ENCODE data around the gene GATM.

GATM gene

DNA sequence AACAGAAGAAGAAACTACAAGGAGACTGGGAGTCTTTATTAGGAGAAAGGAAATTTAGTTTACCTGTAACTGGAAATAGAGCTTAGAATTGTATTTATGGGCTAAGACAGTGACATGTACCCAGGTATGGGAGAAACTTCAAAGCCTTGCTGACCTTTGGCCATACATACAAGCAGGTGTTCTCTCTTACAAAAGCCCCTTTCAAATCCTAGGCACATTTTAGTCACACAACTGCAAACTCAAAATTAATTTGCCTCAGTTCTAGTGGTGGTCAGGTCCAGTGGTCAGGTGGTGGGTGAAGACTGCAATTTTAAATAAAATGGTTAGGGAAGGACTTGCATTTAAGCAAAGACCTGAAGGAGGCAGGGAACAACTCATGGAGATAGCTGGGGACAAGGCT is 30.4 kb downstream of the GATM start:
- H3K27ac Mint-ChIP-seq = no peak overlapping the region
- peaks cover 28% of the 10 kb centered on the region for H3K27me3 Mint-ChIP-seq

DNA sequence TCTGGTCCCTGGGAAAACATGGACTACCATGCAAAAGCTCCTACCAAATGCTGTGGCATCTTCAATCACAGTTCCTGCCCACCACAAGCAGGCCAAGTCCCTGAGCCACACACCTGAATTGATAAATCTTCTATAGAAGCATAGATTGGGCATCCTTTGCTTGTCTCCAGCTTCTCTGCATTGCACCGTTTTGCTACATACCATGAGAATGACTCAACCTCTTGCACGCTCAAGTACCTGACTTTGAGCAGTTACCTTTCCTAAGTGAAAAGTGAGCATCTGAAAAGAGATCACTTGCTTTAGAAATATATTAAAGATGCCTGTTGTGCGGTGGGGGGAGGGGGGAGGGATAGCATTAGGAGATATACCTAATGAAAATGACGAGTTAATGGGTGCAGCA is 31.3 kb downstream of the GATM start:
- no peak overlapping the region for H3K27ac Mint-ChIP-seq
- H3K4me1 Mint-ChIP-seq = peaks cover under 1% of the 10 kb centered on the region
- H3K9me3 Mint-ChIP-seq = no peaks in the 10 kb centered on the region
- H3K4me3 Mint-ChIP-seq = no peak overlapping the region
- peaks cover 28% of the 10 kb centered on the region for H3K27me3 Mint-ChIP-seq
- no peak for ATAC-seq
- H3K36me3 Mint-ChIP-seq = no peaks in the 10 kb centered on the region

More for the DNA sequence above, 30.4 kb downstream of the GATM start:
- no peaks in the 10 kb centered on the region for H3K36me3 Mint-ChIP-seq
- no peak overlapping the region for H3K4me3 Mint-ChIP-seq
- H3K4me1 Mint-ChIP-seq = peaks cover 5% of the 10 kb centered on the region
- no peaks in the 10 kb centered on the region for H3K9me3 Mint-ChIP-seq
- no peak for ATAC-seq

DNA sequence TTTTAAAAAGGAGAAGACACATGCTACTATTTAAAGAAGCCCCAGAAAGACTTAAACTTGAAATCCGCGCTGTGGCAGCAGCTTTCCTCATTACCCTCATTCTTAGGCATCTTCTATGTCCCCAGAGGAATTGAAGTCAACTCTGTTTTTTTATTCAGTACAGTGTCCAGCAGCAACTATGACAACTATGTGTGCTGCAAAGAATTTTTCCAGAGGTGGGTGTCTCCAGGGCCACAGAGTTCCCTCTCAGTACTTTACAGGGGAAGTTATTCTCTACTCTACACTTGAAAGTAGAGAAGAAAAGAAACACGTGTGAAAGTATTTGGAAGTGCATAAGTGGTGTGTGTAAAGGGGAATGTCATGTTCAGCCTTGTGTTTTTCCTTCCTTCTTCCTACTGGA is 32.0 kb downstream of the GATM start:
- ATAC-seq = no peak
- Mint-ChIP-seq H3K27ac (no peak overlapping the region), H3K9me3 (no peaks in the 10 kb centered on the region), H3K4me1 (no peaks in the 10 kb centered on the region), H3K4me3 (no peak overlapping the region), H3K27me3 (peaks cover 28% of the 10 kb centered on the region), H3K36me3 (no peaks in the 10 kb centered on the region)

DNA sequence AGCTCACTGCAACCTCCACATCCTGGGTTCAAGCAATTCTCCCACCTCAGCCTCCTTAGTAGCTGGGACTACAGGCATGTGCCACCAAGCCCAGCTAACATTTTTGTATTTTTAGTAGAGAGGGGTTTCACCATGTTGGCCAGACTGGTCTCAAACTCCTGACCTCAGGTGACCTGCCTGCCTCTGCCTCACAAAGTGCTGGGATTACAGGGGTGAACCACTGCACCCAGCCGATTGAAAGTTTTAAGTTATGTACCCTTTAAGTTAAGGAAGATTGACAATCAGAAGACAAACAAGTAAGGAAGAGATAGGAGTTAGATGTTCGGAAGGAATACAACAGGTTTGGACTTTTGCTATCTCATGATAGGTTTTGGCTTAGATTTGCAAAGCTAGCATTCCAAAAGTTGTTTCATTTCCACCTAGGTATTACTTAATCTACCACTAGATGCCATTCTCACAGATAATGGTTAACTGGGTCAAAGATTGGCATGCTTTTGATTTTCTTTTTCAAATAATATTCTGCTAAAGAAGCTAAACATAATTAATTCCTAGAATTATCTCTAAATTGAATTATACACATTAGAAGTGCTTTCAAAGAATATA is 35.0 kb downstream of the GATM start:
- Mint-ChIP-seq H3K4me3 (no peak overlapping the region), H3K9me3 (no peaks in the 10 kb centered on the region), H3K4me1 (no peaks in the 10 kb centered on the region), H3K27me3 (peaks cover 11% of the 10 kb centered on the region), H3K27ac (no peak overlapping the region), H3K36me3 (no peaks in the 10 kb centered on the region)
- no peak for ATAC-seq

DNA sequence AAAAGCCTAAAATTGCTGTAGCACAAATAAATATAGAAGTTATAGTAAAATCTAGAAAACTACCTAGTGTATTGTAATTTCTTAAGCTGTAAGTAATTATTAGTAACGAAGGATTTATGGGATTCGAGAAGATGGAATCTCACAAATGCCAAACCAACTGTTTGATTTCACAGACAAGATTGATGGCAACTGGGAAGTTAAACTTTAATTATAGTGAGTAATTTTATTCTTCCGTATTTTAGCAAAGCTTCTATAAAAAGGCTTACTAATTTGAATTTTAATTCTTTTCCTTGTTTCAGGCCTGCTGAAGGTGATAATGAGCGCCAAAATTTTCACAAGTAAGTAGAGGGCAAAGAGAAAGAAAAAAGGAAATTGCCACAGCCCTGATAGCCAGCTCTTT is 36.6 kb downstream of the GATM start:
- no peaks in the 10 kb centered on the region for H3K9me3 Mint-ChIP-seq
- H3K27me3 Mint-ChIP-seq = no peaks in the 10 kb centered on the region
- H3K36me3 Mint-ChIP-seq = no peaks in the 10 kb centered on the region

DNA sequence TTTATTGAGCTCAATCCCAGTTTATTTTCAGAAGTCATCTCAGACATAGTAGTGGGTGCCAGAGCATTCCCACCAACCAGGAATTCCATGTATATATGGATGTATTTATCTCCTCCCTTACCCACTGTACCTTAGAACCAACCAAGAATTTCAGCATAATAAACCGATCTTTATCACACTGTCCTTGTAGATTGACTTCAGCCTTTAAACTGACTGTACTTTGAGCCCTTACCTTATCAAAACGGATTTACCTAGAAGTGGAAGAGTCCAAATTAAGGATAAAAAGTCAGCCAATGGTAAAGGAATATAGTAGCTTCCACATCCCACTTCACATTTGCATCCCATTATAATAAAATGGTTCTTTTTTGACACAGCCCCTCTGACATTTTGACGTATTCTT is 37.9 kb downstream of the GATM start:
- Mint-ChIP-seq H3K9me3 (no peaks in the 10 kb centered on the region), H3K36me3 (no peaks in the 10 kb centered on the region), H3K4me3 (no peak overlapping the region), H3K4me1 (no peaks in the 10 kb centered on the region), H3K27ac (no peak overlapping the region), H3K27me3 (no peaks in the 10 kb centered on the region)
- no peak for ATAC-seq

More for the DNA sequence above, 36.6 kb downstream of the GATM start:
- Mint-ChIP-seq H3K4me3 (no peak overlapping the region), H3K27ac (no peak overlapping the region), H3K4me1 (no peaks in the 10 kb centered on the region)
- no peak for ATAC-seq

DNA sequence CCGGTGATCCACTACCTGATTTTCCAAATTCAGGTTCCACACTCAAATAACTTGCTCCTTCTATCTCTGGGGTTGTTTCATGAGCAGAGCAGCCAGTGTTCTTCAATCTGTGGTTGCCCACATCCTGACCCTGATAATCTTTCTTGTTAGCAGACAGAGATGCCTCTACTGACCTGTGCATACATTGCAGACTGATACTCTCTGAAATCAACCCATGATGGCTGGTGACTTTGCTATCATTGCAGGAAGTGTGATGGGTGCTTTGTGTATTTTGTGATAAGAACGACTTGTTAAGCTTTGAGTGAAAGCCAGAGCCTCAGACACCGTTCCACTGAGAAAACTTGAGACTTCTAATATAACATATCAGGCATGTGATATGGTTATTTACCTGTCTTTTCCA is 39.9 kb downstream of the GATM start:
- Mint-ChIP-seq H3K27me3 (no peaks in the 10 kb centered on the region), H3K36me3 (no peaks in the 10 kb centered on the region), H3K4me3 (no peak overlapping the region), H3K4me1 (no peaks in the 10 kb centered on the region), H3K9me3 (no peaks in the 10 kb centered on the region), H3K27ac (no peak overlapping the region)
- no peak for ATAC-seq

DNA sequence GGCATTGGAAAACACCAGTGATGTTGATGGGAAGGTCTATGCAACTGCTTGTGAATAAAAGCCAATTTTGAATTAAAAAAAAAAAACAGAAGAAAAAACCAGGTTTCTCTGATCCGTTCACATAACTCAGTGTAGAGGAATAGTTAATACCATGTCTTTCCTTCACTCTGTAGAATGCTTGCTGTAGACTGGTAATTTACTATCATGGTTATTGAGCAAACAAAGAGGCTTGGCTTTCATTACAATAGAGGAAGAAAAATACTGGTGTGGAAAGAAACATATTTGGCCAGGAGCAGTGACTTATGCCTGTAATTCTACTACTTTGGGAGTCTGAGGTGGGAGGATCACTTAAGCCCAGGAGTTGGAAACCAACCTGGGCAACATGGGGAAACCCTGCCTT is 41.1 kb downstream of the GATM start:
- Mint-ChIP-seq H3K9me3 (no peaks in the 10 kb centered on the region), H3K27ac (no peak overlapping the region), H3K4me3 (no peak overlapping the region), H3K27me3 (peaks cover 9% of the 10 kb centered on the region), H3K36me3 (no peaks in the 10 kb centered on the region), H3K4me1 (no peaks in the 10 kb centered on the region)
- ATAC-seq = no peak

DNA sequence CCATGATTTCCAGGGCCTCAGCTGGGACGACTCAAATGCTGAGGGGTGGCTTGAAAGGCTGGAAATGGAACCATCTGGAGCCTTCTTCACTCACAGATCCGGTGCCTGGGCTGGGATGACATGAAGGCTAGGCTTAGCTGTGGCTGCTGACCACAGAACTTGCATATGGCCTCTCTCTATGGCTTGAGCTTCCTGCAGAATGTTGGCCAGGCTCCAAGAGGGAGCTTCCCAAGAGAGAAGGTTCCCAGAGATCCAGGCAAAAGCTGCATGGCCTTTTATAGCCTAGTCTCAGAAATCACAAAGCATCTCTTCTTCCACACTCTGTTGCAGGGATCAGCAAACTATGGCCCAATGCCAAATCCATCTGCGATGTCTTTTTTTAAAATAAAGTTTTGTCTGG is 44.8 kb downstream of the GATM start:
- Mint-ChIP-seq H3K9me3 (no peaks in the 10 kb centered on the region), H3K4me1 (no peaks in the 10 kb centered on the region), H3K4me3 (no peak overlapping the region), H3K36me3 (no peaks in the 10 kb centered on the region), H3K27ac (no peak overlapping the region), H3K27me3 (peaks cover 21% of the 10 kb centered on the region)
- no peak for ATAC-seq

DNA sequence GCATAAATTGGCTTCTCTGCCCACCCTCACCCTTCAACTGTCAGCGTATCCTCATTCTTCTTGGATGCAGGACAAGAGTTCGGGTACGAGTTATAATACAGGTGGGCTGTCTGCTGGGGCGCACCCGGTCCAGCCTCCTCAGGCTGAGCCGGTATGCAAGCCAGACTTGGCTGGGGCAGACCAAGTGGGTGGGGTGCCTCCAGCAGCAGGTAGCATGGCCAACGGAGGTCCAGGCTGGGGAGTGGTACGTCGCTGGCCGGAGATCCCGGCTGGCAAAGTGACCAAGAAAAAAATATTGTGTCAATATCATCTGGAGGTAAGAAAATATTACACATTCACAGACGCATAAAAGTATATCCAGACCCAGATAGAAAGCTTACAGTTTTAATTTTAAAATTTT is 45.6 kb downstream of the GATM start:
- Mint-ChIP-seq H3K4me3 (no peak overlapping the region), H3K4me1 (no peaks in the 10 kb centered on the region), H3K27me3 (peaks cover 29% of the 10 kb centered on the region), H3K9me3 (no peaks in the 10 kb centered on the region), H3K36me3 (no peaks in the 10 kb centered on the region), H3K27ac (no peak overlapping the region)
- ATAC-seq = no peak

DNA sequence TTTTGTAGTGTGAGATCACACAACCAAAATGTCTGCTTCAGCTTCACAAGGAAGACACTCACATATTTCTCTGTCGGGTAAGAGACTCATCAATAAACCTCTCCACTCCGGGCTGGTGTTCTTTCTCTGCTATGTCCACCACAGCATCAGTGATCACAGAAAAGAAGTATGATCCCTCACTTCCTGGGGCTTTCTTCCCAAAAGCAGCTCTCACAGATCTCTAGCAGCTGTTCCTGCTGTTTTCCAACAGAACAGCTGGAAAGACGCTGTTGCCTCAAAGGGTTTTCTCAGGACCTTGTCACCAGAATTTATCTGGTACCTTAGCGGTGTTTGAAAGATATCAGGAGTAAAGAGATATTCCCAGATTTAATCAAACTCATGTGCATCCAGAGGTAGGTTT is 46.4 kb downstream of the GATM start:
- no peak for ATAC-seq
- peaks cover 32% of the 10 kb centered on the region for H3K27me3 Mint-ChIP-seq
- no peaks in the 10 kb centered on the region for H3K36me3 Mint-ChIP-seq
- no peak overlapping the region for H3K4me3 Mint-ChIP-seq
- H3K27ac Mint-ChIP-seq = no peak overlapping the region
- no peaks in the 10 kb centered on the region for H3K4me1 Mint-ChIP-seq
- H3K9me3 Mint-ChIP-seq = no peaks in the 10 kb centered on the region

DNA sequence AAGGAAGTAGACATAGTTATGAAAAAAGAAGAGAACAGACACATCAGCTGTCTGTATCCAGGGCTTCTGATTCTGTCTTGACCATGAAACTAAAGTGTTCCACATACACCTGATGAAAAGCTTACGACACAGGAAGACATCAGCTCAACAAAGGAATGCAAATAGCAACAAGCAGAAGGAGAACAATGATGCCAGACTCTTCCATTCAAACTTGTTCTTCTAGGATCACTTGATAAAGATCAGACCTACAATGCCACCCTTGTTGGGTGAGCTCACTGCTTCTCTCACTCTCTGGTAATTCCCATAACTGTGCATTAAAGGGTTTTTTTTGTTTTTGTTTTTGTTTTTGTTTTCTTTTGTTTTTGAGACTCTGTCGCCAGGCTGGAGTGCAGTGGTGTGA is 49.7 kb downstream of the GATM start:
- no peaks in the 10 kb centered on the region for H3K9me3 Mint-ChIP-seq
- H3K4me3 Mint-ChIP-seq = no peak overlapping the region
- H3K36me3 Mint-ChIP-seq = no peaks in the 10 kb centered on the region
- no peaks in the 10 kb centered on the region for H3K4me1 Mint-ChIP-seq
- ATAC-seq = no peak
- H3K27me3 Mint-ChIP-seq = peaks cover 32% of the 10 kb centered on the region
- no peak overlapping the region for H3K27ac Mint-ChIP-seq

DNA sequence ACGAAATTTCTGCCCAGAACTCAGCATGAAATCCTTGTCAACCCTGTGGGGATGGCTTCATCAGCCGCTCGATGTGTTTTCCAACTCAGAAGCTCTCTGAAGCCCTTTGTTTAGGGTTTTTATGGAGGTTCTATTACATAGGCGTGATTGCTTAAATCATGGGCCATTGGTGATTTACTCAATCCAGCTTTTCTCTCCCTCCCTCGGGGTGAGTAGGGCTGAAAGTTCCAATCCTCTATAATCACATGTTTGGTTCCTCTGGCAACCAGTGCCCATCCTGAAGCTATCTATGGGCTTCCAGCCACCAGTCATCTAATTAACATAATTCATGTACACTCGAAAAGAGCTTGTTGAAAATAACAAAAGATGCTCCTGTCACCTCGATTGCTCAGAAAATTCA is 51.6 kb downstream of the GATM start:
- Mint-ChIP-seq H3K36me3 (no peaks in the 10 kb centered on the region), H3K27me3 (peaks cover 19% of the 10 kb centered on the region), H3K4me3 (no peak overlapping the region), H3K27ac (no peak overlapping the region), H3K9me3 (no peaks in the 10 kb centered on the region), H3K4me1 (no peaks in the 10 kb centered on the region)
- ATAC-seq = no peak

DNA sequence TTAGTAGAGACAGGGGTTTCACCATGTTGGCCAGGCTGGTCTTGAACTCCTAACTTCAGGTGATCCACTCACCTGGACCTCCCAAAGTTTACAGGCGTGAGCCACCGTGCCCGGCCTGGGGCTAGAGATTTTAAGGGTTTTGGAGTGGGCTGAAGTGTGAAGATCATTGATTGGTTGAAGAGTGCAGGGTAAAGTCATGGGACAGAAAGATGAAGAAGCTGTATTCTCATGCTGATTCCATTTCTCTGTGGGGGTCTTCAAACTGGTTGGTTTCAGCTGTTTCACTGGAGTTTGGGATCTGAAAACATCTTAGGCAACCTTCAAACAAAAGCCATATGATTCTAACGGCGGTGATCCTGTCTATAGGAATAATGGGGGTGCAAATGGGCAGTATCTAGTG is 52.1 kb downstream of the GATM start:
- H3K36me3 Mint-ChIP-seq = no peaks in the 10 kb centered on the region
- no peak overlapping the region for H3K4me3 Mint-ChIP-seq
- peaks cover 16% of the 10 kb centered on the region for H3K27me3 Mint-ChIP-seq
- H3K27ac Mint-ChIP-seq = no peak overlapping the region
- no peak for ATAC-seq
- no peaks in the 10 kb centered on the region for H3K4me1 Mint-ChIP-seq
- H3K9me3 Mint-ChIP-seq = no peaks in the 10 kb centered on the region

DNA sequence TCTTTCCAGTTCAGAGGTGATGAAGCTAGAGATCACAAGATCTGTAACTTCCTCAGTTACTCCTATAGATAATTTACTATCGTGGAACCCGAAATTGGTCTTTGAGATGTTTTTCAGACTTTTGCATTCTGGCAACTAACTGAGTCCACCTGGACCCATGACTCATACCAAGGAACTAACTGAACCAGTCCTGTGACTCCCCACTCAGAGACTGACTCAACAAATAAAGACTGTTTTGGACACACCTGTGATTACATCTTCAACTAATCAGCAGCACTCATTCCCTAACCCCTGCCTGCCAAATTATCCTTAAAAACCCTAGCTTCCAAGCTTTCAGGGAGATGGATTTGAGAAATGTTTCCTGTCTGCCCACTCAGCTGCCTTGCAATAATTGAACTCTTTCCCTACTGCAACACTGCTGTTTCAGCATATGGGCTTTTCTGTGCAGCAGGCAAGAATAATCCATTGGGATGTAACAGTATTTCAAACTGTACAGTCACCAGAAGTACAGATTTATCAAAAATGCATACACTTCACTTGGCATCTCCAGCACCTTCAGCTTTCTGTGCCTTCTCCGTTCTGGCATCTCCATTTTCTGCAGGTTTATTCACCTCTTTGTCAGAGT is 57.7 kb downstream of the GATM start:
- no peak for ATAC-seq
- Mint-ChIP-seq H3K9me3 (no peaks in the 10 kb centered on the region), H3K4me3 (no peak overlapping the region), H3K4me1 (no peaks in the 10 kb centered on the region), H3K27me3 (no peaks in the 10 kb centered on the region), H3K36me3 (no peaks in the 10 kb centered on the region), H3K27ac (no peak overlapping the region)

DNA sequence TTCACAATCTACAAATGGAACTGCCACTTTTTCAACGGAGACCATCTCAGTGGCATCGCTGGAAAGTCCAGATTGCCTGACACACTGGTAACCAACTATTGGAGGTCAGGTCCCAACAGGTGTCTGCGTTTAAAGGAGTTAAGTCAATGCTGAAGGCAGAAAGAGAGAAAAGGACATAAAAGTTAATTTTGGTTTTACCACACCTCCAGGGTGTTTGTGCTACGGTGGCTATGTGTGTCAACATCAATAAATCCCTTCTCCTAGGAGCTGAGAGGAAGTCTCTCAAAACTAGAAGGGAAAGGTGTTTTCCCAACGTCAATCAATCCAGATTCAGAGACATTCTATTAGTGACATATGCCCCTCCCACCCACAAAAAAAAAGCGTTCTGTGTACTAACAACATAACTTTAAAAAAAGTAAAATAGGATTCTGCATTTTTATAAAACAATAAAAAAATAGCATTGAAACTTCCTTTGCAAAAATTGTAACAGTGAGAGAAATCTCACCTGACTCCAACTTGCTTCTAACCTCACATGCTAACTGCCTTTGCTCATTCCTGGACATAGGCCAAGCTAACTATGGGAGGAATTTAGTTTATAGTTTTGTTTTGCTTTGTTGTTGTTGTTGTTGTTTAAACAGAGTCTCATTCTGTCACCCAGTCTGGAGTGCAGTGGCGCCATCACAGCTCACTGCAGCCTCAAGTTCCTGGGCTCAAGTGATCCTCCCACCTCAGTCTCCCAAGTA is 58.7 kb downstream of the GATM start:
- Mint-ChIP-seq H3K4me1 (no peaks in the 10 kb centered on the region), H3K4me3 (no peak overlapping the region), H3K27me3 (no peaks in the 10 kb centered on the region), H3K9me3 (no peaks in the 10 kb centered on the region), H3K36me3 (no peaks in the 10 kb centered on the region), H3K27ac (no peak overlapping the region)
- no peak for ATAC-seq

Measured in stimulated activated memory B cell treated with anti-CD40 and anti-IgM and Interleukin-4, amounts not matched to agents 10 μg/mL and 1 μg/mL and 100 μg/mL, for 72 hours (primary cell).